ENCODE measurements around the gene TEX54. TPM values are rescaled to one million over a fixed set of nuclear protein-coding genes. Genes with fewer than 3 reads are reported as not detected.

TEX54 gene
- total and polyA plus RNA-seq, 2 of the 13 experiments (the other 11 are each of a cell fraction or from before 2014, with no cell fraction given) = not detected

GRCh38 chr11:62839050-62839945 lies 6.7 kb upstream of the TEX54 start, which contains the start of gene WDR74 (continued):
- TF ChIP-seq, protein P1, sequence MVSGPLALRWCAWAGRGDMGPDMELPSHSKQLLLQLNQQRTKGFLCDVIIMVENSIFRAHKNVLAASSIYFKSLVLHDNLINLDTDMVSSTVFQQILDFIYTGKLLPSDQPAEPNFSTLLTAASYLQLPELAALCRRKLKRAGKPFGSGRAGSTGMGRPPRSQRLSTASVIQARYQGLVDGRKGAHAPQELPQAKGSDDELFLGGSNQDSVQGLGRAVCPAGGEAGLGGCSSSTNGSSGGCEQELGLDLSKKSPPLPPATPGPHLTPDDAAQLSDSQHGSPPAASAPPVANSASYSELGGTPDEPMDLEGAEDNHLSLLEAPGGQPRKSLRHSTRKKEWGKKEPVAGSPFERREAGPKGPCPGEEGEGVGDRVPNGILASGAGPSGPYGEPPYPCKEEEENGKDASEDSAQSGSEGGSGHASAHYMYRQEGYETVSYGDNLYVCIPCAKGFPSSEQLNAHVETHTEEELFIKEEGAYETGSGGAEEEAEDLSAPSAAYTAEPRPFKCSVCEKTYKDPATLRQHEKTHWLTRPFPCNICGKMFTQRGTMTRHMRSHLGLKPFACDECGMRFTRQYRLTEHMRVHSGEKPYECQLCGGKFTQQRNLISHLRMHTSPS (CRISPR knock-in tag; IDR thresholded peaks at IDR 0.05; ENCODE audit: low read depth) = no peak
- no peak for TF ChIP-seq ZNF337 (CRISPR knock-in tag; IDR thresholded peaks at IDR 0.05; ENCODE audit: borderline replicate concordance, low read depth)
- TF ChIP-seq ZBTB46 (CRISPR knock-in tag; IDR thresholded peaks at IDR 0.05; ENCODE audit: borderline replicate concordance) = no peak
- TF ChIP-seq, protein P2, sequence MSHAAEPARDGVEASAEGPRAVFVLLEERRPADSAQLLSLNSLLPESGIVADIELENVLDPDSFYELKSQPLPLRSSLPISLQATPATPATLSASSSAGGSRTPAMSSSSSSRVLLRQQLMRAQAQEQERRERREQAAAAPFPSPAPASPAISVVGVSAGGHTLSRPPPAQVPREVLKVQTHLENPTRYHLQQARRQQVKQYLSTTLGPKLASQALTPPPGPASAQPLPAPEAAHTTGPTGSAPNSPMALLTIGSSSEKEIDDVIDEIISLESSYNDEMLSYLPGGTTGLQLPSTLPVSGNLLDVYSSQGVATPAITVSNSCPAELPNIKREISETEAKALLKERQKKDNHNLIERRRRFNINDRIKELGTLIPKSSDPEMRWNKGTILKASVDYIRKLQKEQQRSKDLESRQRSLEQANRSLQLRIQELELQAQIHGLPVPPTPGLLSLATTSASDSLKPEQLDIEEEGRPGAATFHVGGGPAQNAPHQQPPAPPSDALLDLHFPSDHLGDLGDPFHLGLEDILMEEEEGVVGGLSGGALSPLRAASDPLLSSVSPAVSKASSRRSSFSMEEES (CRISPR knock-in tag; IDR thresholded peaks at IDR 0.05) = no peak
- no peak for TF ChIP-seq TCF7L2 (IDR thresholded peaks at IDR 0.05; ENCODE audit: low read depth, low read length)
- TF ChIP-seq HBP1 (CRISPR knock-in tag; IDR thresholded peaks at IDR 0.05; ENCODE audit: low read depth) = peak; percentile 81; the same call in 1 of the 2 replicates
- TF ChIP-seq NKX3-1 (CRISPR knock-in tag; IDR thresholded peaks at IDR 0.05) = peak; percentile 82
- TF ChIP-seq, protein P3, sequence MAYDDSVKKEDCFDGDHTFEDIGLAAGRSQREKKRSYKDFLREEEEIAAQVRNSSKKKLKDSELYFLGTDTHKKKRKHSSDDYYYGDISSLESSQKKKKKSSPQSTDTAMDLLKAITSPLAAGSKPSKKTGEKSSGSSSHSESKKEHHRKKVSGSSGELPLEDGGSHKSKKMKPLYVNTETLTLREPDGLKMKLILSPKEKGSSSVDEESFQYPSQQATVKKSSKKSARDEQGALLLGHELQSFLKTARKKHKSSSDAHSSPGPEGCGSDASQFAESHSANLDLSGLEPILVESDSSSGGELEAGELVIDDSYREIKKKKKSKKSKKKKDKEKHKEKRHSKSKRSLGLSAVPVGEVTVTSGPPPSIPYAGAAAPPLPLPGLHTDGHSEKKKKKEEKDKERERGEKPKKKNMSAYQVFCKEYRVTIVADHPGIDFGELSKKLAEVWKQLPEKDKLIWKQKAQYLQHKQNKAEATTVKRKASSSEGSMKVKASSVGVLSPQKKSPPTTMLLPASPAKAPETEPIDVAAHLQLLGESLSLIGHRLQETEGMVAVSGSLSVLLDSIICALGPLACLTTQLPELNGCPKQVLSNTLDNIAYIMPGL (CRISPR knock-in tag; IDR thresholded peaks at IDR 0.05; ENCODE audit: borderline replicate concordance in 1 of 2, low read depth in 1 of 2) = peak; percentile 71 to 83; a peak in 3 of 4 replicates
- TF ChIP-seq, protein P4, sequence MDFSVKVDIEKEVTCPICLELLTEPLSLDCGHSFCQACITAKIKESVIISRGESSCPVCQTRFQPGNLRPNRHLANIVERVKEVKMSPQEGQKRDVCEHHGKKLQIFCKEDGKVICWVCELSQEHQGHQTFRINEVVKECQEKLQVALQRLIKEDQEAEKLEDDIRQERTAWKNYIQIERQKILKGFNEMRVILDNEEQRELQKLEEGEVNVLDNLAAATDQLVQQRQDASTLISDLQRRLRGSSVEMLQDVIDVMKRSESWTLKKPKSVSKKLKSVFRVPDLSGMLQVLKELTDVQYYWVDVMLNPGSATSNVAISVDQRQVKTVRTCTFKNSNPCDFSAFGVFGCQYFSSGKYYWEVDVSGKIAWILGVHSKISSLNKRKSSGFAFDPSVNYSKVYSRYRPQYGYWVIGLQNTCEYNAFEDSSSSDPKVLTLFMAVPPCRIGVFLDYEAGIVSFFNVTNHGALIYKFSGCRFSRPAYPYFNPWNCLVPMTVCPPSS (IDR thresholded peaks at IDR 0.05) = no peak
- no peak for TF ChIP-seq NFATC3 (CRISPR knock-in tag; IDR thresholded peaks at IDR 0.05)
- TF ChIP-seq, protein P5, sequence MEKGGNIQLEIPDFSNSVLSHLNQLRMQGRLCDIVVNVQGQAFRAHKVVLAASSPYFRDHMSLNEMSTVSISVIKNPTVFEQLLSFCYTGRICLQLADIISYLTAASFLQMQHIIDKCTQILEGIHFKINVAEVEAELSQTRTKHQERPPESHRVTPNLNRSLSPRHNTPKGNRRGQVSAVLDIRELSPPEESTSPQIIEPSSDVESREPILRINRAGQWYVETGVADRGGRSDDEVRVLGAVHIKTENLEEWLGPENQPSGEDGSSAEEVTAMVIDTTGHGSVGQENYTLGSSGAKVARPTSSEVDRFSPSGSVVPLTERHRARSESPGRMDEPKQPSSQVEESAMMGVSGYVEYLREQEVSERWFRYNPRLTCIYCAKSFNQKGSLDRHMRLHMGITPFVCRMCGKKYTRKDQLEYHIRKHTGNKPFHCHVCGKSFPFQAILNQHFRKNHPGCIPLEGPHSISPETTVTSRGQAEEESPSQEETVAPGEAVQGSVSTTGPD (CRISPR knock-in tag; IDR thresholded peaks at IDR 0.05) = no peak
- TF ChIP-seq, protein P6, sequence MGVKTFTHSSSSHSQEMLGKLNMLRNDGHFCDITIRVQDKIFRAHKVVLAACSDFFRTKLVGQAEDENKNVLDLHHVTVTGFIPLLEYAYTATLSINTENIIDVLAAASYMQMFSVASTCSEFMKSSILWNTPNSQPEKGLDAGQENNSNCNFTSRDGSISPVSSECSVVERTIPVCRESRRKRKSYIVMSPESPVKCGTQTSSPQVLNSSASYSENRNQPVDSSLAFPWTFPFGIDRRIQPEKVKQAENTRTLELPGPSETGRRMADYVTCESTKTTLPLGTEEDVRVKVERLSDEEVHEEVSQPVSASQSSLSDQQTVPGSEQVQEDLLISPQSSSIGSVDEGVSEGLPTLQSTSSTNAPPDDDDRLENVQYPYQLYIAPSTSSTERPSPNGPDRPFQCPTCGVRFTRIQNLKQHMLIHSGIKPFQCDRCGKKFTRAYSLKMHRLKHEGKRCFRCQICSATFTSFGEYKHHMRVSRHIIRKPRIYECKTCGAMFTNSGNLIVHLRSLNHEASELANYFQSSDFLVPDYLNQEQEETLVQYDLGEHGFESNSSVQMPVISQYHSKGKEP (CRISPR knock-in tag; IDR thresholded peaks at IDR 0.05) = 0 out of 2 replicates have a peak, but pooled peaks have one; percentile 12
- TF ChIP-seq RFX1 (IDR thresholded peaks at IDR 0.05) = no peak
